Measurements from ENCODE around the gene OSBPL6. TPM values are rescaled to one million over a fixed set of nuclear protein-coding genes. Genes with fewer than 3 reads are reported as not detected.

The OSBPL6 gene
- total RNA-seq, 2 experiments from 2014 or later = 2.0 to 2.7 TPM

- ChIA-PET CTCF (no interaction called here), POLR2A (no interaction called here)
These were observed 74.1 kb downstream of the OSBPL6 start for GRCh38 chr2:178268435-178268834.

- CTCF ChIA-PET = no interaction called here
- POLR2A ChIA-PET = no interaction called here
These were observed 75.3 kb downstream of the OSBPL6 start for GRCh38 chr2:178269438-178270224.

GRCh38 chr2:178270338-178270737, 76.0 kb downstream of the OSBPL6 start:
- CTCF ChIA-PET = no interaction called here
- POLR2A ChIA-PET = no interaction called here

- CTCF ChIA-PET = no interaction called here
- POLR2A ChIA-PET = no interaction called here
These were observed 76.8 kb downstream of the OSBPL6 start for GRCh38 chr2:178271094-178271493.

GRCh38 chr2:178271629-178272333, 77.5 kb downstream of the OSBPL6 start:
- ChIA-PET CTCF (no interaction called here), POLR2A (no interaction called here)

GRCh38 chr2:178273787-178274360, 79.6 kb downstream of the OSBPL6 start:
- ChIA-PET CTCF (no interaction called here), POLR2A (no interaction called here)

- ChIA-PET POLR2A (no interaction called here), CTCF (no interaction called here)
These were observed 81.3 kb downstream of the OSBPL6 start for GRCh38 chr2:178275600-178275999.

GRCh38 chr2:178277741-178278197, 83.5 kb downstream of the OSBPL6 start:
- CTCF ChIA-PET = no interaction called here
- POLR2A ChIA-PET = no interaction called here

GRCh38 chr2:178279142-178279541, 84.8 kb downstream of the OSBPL6 start:
- POLR2A ChIA-PET = no interaction called here
- CTCF ChIA-PET = no interaction called here

- POLR2A ChIA-PET = no interaction called here
These were observed 85.3 kb downstream of the OSBPL6 start for GRCh38 chr2:178279636-178280035.

GRCh38 chr2:178280244-178280852, 86.0 kb downstream of the OSBPL6 start:
- ChIA-PET CTCF (no interaction called here), POLR2A (no interaction called here)

More at GRCh38 chr2:178279636-178280035, 85.3 kb downstream of the OSBPL6 start:
- CTCF ChIA-PET = no interaction called here

GRCh38 chr2:178282075-178282815, 87.9 kb downstream of the OSBPL6 start:
- POLR2A ChIA-PET = no interaction called here
- CTCF ChIA-PET = no interaction called here

GRCh38 chr2:178283341-178283918, 89.1 kb downstream of the OSBPL6 start:
- POLR2A ChIA-PET = no interaction called here
- CTCF ChIA-PET = interaction anchor here (0.6 to 0.9 kb wide), 2 partner anchors 142 to 170 kb away, joined by 3 read pairs; no protein-coding TSS in a partner anchor

GRCh38 chr2:178284613-178285286, 90.4 kb downstream of the OSBPL6 start:
- ChIA-PET POLR2A (no interaction called here), CTCF (no interaction called here)

- ChIA-PET CTCF (no interaction called here), POLR2A (no interaction called here)
These were observed 90.9 kb downstream of the OSBPL6 start for GRCh38 chr2:178285287-178285615.

- ChIA-PET POLR2A (no interaction called here), CTCF (interaction anchor here (1.1 kb wide), 1 partner anchor 175 kb away, joined by 4 read pairs; the partner anchor contains the start of gene RBM45)
These were observed 92.3 kb downstream of the OSBPL6 start for GRCh38 chr2:178286636-178287035.

GRCh38 chr2:178287652-178288344, 93.5 kb downstream of the OSBPL6 start:
- CTCF ChIA-PET = no interaction called here
- POLR2A ChIA-PET = no interaction called here

GRCh38 chr2:178291703-178292102, 97.4 kb downstream of the OSBPL6 start:
- ChIA-PET POLR2A (no interaction called here), CTCF (no interaction called here)

- CTCF ChIA-PET = no interaction called here
These were observed 98.3 kb downstream of the OSBPL6 start for GRCh38 chr2:178292586-178292985.

More at GRCh38 chr2:178292586-178292985, 98.3 kb downstream of the OSBPL6 start:
- POLR2A ChIA-PET = no interaction called here
